Measurements from ENCODE around the gene BLTP3B.
"Not testable (repeated sequence)": the region's sequence is repeated elsewhere in the genome, so short reads cannot be mapped to it uniquely, and the experiment has no call there.

BLTP3B gene

DNA sequence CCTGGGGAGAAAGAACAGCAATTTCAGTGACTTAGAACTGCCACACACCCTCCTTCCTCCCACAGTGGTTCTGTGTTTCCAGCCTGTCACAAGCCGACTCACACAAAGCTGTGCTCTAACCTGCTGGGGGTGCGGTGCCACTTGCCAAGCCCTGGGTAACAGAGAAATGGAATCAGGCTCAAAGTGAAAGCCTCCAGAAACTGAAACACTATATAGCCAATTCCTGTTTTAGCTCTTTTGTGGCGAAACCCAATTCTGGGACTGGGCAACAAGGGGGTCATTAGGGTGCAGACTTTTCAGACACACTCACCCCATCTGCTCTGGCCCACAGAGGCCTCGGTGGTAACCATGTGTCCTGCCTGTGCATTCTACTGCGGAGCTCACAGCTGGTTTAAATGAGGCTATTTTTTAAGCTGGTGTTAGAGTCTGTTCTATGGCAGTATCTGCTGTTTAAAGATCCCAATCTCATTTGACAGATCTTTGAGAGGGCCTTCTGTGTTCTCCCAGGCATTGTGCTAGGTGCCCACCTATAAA, 42.8 kb upstream of the BLTP3B start:
- no peak overlapping the region for H3K4me3 ChIP-seq (ENCODE audit: low read depth, low read length)
- DNase-seq (ENCODE audit: low read depth): no peak
- TF ChIP-seq, protein P1, sequence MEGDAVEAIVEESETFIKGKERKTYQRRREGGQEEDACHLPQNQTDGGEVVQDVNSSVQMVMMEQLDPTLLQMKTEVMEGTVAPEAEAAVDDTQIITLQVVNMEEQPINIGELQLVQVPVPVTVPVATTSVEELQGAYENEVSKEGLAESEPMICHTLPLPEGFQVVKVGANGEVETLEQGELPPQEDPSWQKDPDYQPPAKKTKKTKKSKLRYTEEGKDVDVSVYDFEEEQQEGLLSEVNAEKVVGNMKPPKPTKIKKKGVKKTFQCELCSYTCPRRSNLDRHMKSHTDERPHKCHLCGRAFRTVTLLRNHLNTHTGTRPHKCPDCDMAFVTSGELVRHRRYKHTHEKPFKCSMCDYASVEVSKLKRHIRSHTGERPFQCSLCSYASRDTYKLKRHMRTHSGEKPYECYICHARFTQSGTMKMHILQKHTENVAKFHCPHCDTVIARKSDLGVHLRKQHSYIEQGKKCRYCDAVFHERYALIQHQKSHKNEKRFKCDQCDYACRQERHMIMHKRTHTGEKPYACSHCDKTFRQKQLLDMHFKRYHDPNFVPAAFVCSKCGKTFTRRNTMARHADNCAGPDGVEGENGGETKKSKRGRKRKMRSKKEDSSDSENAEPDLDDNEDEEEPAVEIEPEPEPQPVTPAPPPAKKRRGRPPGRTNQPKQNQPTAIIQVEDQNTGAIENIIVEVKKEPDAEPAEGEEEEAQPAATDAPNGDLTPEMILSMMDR (IDR thresholded peaks at IDR 0.05; ENCODE audit: control insufficient read depth, extremely low read depth, insufficient read depth): no peak

DNA sequence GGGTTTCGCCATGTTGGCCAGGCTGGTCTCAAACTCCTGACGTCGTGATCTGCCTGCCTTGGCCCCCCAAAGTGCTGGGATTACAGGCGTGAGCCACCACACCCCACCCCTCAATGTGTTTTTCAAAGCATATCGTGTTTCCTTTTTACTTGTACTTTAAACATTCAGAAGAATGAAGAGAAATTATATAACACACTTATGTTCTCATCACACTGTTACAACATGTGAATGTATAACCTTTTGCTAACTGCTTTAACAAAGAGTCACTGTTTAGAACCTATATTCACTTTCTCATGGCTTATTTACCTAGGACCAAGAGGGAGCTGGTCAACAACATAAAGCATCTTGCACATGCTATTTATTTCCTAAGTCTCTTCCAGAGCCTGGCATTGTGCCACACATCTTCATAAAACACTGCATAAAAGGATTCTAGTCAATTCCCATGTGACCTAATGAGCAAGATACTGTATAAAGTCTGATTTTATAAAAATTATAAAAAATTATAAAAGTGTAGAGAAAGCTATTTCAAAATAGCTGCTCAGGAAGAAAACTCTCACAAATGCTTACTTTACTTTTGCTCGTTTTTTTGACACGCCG, 42.0 kb upstream of the BLTP3B start:
- TF ChIP-seq, protein P1 (IDR thresholded peaks at IDR 0.05; ENCODE audit: control insufficient read depth, extremely low read depth, insufficient read depth): no peak
- DNase-seq (ENCODE audit: low read depth): no peak
- no peak overlapping the region for H3K4me3 ChIP-seq (ENCODE audit: low read depth, low read length)

GRCh38 chr12:100179252-100179651, 36.6 kb upstream of the BLTP3B start:
- no peak for DNase-seq (ENCODE audit: low read depth)
- TF ChIP-seq, protein P1 (IDR thresholded peaks at IDR 0.05; ENCODE audit: control insufficient read depth, extremely low read depth, insufficient read depth): no peak
- no peak overlapping the region for H3K4me3 ChIP-seq (ENCODE audit: low read depth, low read length)

GRCh38 chr12:100176493-100176892, 33.8 kb upstream of the BLTP3B start:
- DNase-seq (ENCODE audit: low read depth); H3K4me3 ChIP-seq (ENCODE audit: low read depth, low read length): not testable (repeated sequence)

GRCh38 chr12:100174495-100174894, 31.8 kb upstream of the BLTP3B start:
- TF ChIP-seq, protein P1 (IDR thresholded peaks at IDR 0.05; ENCODE audit: control insufficient read depth, extremely low read depth, insufficient read depth): no peak
- no peak for DNase-seq (ENCODE audit: low read depth)

GRCh38 chr12:100173111-100173510, 30.4 kb upstream of the BLTP3B start:
- TF ChIP-seq, protein P1 (IDR thresholded peaks at IDR 0.05; ENCODE audit: control insufficient read depth, extremely low read depth, insufficient read depth): no peak
- no peak for DNase-seq (ENCODE audit: low read depth)
- H3K4me3 ChIP-seq (ENCODE audit: low read depth, low read length): no peak overlapping the region

More at GRCh38 chr12:100174495-100174894, 31.8 kb upstream of the BLTP3B start:
- no peak overlapping the region for H3K4me3 ChIP-seq (ENCODE audit: low read depth, low read length)

GRCh38 chr12:100171248-100171647, 28.6 kb upstream of the BLTP3B start:
- no peak overlapping the region for H3K4me3 ChIP-seq (ENCODE audit: low read depth, low read length)
- TF ChIP-seq, protein P1 (IDR thresholded peaks at IDR 0.05; ENCODE audit: control insufficient read depth, extremely low read depth, insufficient read depth): no peak
- no peak for DNase-seq (ENCODE audit: low read depth)
